ENCODE measurements around the gene NEURL4.
"Not testable (repeated sequence)": the region's sequence is repeated elsewhere in the genome, so short reads cannot be mapped to it uniquely, and the experiment has no call there.

NEURL4 gene

GRCh38 chr17:7347630-7348477 is 18.7 kb upstream of the NEURL4 start:
- no peak for DNase-seq (ENCODE audit: low read depth in 3 of 3, low spot score in 1 of 3)

GRCh38 chr17:7346761-7347614 is 17.9 kb upstream of the NEURL4 start:
- no peak for DNase-seq (ENCODE audit: low read depth in 3 of 3, low spot score in 1 of 3)

GRCh38 chr17:7343250-7343649 is 14.1 kb upstream of the NEURL4 start:
- no peak for DNase-seq (ENCODE audit: low read depth in 3 of 3, low spot score in 1 of 3)

GRCh38 chr17:7341842-7342241 is 12.7 kb upstream of the NEURL4 start:
- no peak for DNase-seq (ENCODE audit: low read depth in 3 of 3, low spot score in 1 of 3)

DNA sequence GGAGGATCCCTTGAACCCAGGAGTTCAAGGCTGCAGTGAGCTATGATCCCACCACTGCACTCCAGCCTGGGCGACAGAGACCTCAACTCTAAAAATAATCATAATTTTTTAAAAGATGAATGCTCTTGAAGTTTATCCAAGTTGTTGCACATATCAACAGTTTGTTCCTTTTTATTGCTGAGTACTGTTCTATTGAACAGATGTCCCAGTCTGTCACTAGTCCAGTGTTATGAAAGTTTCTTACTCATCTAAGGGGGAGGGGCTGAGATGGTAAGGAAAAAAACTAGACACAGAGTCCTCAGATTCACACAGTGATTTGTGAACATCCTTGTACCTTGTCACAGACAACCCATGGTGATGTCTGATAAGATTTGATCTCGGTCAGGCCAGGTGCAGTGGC is 11.0 kb upstream of the NEURL4 start:
- no peak for DNase-seq (ENCODE audit: low read depth in 3 of 3, low spot score in 1 of 3)

- DNase-seq (ENCODE audit: low read depth in 3 of 3, low spot score in 1 of 3), result not testable (repeated sequence)
Measured at GRCh38 chr17:7337600-7337999, 8.5 kb upstream of the NEURL4 start.

DNA sequence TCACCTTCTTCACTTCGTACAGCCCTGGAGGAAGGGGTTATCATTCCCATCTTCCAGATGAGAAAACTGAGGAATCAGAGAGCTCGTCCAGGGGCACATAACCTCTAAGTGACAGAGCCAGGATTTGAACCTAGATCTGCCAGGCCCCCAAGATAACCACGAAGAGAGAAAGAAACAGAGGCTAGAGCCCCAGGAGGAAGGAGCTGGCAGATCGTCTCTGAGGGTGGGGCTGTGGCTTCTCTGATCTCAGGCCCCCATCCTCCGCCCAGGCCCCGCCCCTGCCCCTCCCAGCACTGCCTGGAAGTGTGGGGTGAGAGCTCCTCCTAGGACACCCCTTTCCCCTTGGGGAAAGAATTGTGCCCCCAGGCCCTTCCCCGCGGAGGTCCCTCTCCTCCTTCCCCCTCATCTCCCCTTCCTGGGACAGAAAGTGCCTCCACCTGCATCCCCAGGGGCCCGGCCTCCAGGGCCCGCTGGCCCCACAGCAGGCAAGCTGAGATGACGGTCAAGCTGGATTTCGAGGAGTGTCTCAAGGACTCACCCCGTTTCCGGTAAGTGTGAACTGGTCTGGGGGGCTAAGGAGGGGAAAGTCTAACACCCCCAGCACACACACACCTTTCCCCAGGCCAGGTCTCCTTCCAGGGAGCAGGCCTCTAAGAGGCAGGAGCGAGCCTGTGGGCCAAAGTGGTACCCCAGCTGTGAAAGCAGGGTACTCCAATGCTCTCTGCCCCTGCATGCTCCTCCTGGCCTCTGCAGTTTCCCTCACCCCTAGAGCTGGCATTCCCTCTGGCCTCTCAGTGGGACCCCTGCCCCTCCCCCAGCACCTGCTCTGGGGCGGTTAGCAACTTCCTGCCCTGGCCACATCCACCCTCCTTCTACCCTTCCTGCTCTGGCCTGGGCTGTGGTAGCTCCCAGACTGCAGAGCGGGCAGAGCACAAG is 7.4 kb upstream of the NEURL4 start, which contains the start of gene ACAP1:
ACAP1 (plus strand) TSS at position 290 of the 936 bp plus-strand sequence; CDS start at position 496, 206 bp downstream.
- peak; percentile 61 to 73 (median 70) for DNase-seq (ENCODE audit: low read depth in 3 of 3, low spot score in 1 of 3)

DNA sequence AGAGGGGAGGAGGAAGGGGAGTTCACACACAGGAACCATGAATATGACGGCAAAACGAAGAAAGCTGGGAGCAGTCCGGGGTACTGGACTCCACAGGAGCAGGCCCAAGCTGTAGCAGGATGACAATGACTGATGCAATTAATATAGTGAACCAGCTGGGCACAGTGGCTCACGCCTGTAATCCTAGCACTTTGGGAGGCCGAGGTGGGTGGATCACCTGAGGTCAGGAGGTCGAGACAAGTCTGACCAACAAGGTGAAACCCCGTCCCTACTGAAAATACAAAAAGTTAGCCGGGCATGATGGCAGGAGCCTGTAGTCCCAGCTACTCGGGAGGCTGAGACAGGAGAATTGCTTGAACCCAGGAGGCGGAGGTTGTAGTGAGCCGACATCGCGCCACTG is 6.6 kb upstream of the NEURL4 start:
- DNase-seq (ENCODE audit: low read depth in 3 of 3, low spot score in 1 of 3), result not testable (repeated sequence)

DNA sequence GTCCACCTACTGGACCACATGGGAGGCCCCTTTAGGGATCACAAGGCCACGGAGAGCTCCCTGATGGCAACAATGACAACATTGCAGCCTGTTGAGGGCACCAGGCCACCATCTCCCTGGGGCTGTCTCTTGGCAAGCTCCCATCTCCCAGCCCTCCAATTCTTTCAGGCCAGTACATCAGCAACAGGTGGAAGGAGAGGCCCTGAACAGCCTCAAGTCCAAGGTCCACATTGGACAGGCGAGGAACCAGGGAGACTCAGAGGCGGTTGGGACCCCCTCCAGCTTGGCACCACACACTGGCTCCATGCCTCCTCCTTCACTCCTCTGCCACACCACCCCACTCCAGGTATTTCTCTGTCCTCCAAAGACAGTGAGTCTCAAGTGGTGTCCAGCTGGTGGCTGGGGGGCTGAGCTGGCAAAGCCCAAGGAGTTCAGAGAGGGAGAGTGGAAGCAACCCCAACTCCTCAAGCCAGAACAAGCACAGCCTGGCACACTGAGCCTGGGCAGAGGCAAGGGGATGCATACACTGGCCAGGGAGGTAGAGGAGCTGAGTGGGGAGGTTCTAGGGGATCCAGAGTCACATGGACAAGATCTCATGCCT is 5.9 kb upstream of the NEURL4 start:
- DNase-seq (ENCODE audit: low read depth in 3 of 3, low spot score in 1 of 3), result no peak

GRCh38 chr17:7332600-7333069 is 3.5 kb upstream of the NEURL4 start:
- not testable (repeated sequence) for DNase-seq (ENCODE audit: low read depth in 3 of 3, low spot score in 1 of 3)

DNA sequence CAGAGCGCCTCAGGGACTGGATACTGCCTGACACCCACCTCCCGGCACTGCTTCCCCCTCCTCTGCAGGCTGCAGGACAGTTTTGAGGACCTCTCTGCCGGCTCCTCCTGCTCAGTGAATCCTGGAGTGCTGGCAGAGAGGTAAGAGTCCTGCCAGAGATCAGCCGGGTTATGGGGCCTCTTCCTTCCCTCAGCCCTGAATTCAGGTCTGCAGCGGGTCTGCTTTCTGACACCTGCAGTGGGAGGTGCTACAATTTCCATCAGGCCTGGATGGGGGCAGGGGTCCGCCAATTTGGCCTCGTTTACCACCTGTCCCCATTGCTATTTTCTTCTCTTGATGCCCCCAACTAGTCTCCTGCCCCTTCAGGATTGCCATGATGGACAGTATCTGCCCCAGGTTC is 3.0 kb upstream of the NEURL4 start:
- DNase-seq (ENCODE audit: low read depth in 3 of 3, low spot score in 1 of 3), result no peak

DNA sequence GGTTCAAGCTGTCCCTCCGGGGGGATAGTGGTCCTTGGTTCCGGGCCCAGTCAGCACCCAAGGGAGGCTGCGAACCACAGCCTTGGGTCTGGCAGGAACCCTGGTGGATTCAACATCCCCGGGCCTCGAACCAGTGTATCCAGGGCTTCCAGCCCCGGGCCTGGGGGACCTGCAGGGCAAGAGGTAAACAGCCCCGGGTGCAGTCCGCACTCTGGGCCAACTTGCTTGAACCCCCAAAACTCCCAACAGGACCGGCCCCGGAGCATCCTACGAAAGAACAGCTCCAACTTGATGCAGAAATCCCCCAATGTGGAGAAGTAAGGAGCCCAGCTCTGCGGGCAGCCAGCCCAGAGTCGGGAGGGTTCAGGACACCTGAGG is 1.5 kb upstream of the NEURL4 start:
- DNase-seq (ENCODE audit: low read depth in 3 of 3, low spot score in 1 of 3), result no peak

GRCh38 chr17:7329997-7330637 is 982 bp upstream of the NEURL4 start:
- DNase-seq (ENCODE audit: low read depth in 3 of 3, low spot score in 1 of 3), result peak in 2 of 3 donors; percentile 44 to 68

DNA sequence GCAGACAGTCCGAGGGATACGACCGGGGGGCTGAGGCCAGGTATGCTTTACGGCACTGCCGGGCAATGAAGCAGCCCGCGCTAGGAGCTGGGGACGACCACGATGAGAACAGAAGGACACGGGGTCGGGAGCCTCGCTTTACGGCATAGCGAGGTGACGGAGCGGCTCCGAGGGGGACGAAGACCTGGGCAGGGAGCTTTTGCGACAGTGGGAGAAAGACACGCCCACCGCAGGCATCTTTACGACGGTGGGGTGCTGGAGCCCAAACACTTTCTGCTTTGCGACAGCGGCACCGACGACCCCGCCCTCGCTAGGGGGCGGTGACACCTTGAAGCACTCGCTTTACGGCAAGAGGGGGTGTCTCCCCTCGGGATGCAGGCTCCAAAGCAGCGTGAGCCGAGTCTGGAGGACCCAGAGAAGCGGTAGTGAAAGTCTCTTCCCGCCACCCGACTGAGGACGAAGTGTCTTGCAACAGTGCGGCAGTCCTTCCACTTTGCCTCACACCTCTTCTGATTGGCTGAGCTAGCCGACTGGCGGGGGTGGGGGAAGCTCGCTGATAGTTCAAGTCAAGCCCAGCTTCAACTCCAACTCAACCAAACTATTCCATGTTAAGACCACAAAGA is 350 bp upstream of the NEURL4 start:
- peak; percentile 84 to 90 (median 87) for DNase-seq (ENCODE audit: low read depth in 3 of 3, low spot score in 1 of 3)

DNA sequence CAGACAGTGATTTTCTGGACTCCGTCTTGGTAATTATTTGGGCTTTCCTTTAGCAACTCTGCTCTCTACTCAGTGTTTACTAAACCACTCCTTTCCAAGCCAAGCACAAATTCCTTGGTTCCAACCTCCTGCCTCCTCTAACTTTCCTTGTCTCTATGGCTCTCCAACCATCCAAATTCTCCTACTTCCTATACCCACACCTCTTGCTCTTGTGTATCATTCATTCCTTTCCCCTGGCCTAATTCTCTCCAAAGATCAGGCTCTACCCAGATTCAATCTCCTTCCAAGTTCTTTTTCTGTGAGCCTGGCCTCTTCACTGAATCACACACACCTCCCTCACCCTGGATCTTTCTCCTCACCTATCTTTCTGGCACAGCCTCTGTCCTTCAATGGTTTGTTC is 1.1 kb downstream of the NEURL4 start:
- DNase-seq (ENCODE audit: low read depth in 3 of 3, low spot score in 1 of 3), result no peak

GRCh38 chr17:7327501-7327900 is 1.6 kb downstream of the NEURL4 start:
- DNase-seq (ENCODE audit: low read depth in 3 of 3, low spot score in 1 of 3), result no peak

DNA sequence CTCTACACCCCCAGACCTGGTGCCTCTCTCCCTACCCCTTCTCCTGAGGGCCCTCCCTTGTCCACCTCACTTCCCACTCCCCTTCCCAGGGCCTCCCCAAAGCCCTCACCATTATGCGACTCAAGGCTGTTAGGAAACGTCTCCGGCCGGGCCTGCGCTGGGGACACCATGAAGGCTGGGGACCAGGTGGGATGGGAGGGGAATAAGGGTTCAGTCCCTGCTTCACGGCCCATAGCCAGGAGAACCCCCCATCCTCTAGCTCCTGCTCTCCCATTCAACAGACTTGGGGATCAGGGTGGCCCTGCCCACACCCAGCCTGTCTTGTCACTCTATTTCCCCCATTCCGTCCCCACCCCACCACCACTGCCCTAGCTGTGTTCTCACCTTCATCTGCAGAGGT is 2.1 kb downstream of the NEURL4 start:
- no peak for DNase-seq (ENCODE audit: low read depth in 3 of 3, low spot score in 1 of 3)

- DNase-seq (ENCODE audit: low read depth in 3 of 3, low spot score in 1 of 3), result no peak
Measured at GRCh38 chr17:7326186-7326585, 2.9 kb downstream of the NEURL4 start.

GRCh38 chr17:7325031-7325528 is 4.1 kb downstream of the NEURL4 start:
- DNase-seq (ENCODE audit: low read depth in 3 of 3, low spot score in 1 of 3), result no peak

Data from stimulated activated CD4-positive, alpha-beta T cell treated with anti-CD3 and anti-CD28 coated beads, TNF-alpha, amount 100 ng/mL, for 1 hour (primary cell).